Skeletal muscle tissue (tissue), 4 donors: ENCODE data around the gene FAR1. TPM values are rescaled to one million over a fixed set of nuclear protein-coding genes. Genes with fewer than 3 reads are reported as not detected.
A peak's percentile ranks its signal among the peaks of the same experiment; 100 is the strongest.
"Not testable (repeated sequence)": the region's sequence is repeated elsewhere in the genome, so short reads cannot be mapped to it uniquely, and the experiment has no call there.

ENCODE experiments used
- H3K27ac ChIP-seq: one replicate; pipeline ENCODE4 v1.7.0; 2013; ENCODE audit warnings: mild to moderate bottlenecking, low read depth, low read length, inconsistent platforms
- H3K27me3 ChIP-seq, 3 donors: one replicate each; pipeline ENCODE4 v1.7.0; 2013; ENCODE audit warnings: low read length in 3 of 3; ENCODE audit not compliant: control insufficient read depth in 3 of 3, insufficient read depth in 3 of 3
- H3K36me3 ChIP-seq, 3 donors: one replicate each; pipeline ENCODE4 v1.7.0; 2013; ENCODE audit warnings: low read length in 3 of 3; ENCODE audit not compliant: control insufficient read depth in 3 of 3, insufficient read depth in 3 of 3
- H3K4me1 ChIP-seq, 3 donors: one replicate each; pipeline ENCODE4 v1.7.0; 2013; ENCODE audit warnings: low read length in 3 of 3, mild to moderate bottlenecking in 3 of 3; ENCODE audit not compliant: control insufficient read depth in 3 of 3, insufficient read depth in 3 of 3
- H3K4me3 ChIP-seq, 3 donors: one replicate each; pipeline ENCODE4 v1.7.0; 2013; ENCODE audit warnings: low read length in 3 of 3
- H3K9ac ChIP-seq, 3 donors: one replicate each; pipeline ENCODE4 v1.7.0; 2013; ENCODE audit warnings: low read length in 3 of 3, mild to moderate bottlenecking in 3 of 3, moderate library complexity in 2 of 3, low read depth in 1 of 3
- H3K9me3 ChIP-seq, 3 donors: one replicate each; pipeline ENCODE4 v1.7.0; 2013; ENCODE audit warnings: low read length in 3 of 3; ENCODE audit not compliant: control insufficient read depth in 3 of 3
- total RNA-seq: library from RNA; depleted of rRNA; stranded (reverse); fragments of >200 nt; gene quantifications from one replicate; pipeline ENCODE4 v1.2.3, GENCODE V29; 2014
- donor health status: Osteomylitis.

The FAR1 gene
- total RNA-seq, 1 donor from 2014 or later = 37.6 TPM

DNA sequence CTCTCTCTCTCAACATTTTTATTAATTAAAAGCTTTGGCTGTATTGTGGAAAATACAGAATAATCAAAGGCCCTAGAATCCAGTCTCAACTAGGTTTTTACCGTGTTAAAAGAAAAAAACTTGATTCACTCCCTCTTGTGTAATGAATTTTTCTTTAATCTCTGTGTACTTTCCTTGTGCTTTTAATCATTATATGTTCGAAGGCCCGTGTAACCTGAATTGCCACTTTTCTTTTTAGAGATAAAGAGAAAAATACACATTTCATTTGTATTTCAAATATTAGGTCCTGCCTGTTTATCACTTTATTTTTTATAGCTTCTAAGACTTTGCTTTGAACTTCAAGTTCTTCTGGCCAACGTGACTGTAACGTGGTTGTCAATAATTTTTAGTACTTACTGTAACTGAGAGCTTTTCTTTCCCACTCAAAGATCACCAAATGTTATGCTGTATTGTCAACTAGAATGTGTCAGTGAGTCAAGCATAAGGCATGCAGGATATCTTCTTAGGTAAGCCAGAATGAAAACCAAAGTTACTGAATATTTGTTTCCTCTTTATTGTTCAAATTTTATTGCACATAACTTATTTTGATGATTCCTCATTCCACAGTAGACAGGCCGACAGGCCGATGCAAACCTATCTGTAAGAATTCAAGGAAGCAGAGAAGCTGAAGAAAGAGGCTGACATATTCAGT, 23.3 kb upstream of the FAR1 start:
- Histone ChIP-seq H3K27ac (no peak overlapping the region), H3K36me3 (no peaks in the 10 kb centered on the region), H3K4me3 (no peak overlapping the region), H3K27me3 (no peaks in the 10 kb centered on the region), H3K9me3 (no peaks in the 10 kb centered on the region), H3K4me1 (no peaks in the 10 kb centered on the region), H3K9ac (no peak overlapping the region)

DNA sequence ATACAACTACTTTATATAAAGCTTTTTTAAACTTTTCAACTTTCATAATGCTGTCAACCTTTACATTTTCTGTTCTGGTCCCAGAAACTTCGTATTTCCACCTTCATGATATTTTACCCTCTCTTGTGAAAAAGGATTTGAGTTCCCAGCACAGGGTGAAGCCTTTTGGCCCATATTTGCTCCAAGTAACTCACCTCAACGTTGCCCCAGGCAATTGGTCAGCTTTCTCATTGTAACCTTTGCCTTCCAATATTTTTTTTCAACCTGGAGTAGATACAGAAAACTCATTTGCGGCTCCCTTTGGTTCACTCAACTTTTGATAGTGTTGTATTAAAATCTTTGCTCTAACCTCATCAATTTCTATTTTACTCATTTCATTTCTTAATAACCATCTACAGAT, 21.1 kb upstream of the FAR1 start:
- Histone ChIP-seq H3K27ac (no peak overlapping the region), H3K9me3 (no peaks in the 10 kb centered on the region), H3K9ac (no peak overlapping the region), H3K36me3 (no peaks in the 10 kb centered on the region), H3K4me3 (no peak overlapping the region), H3K4me1 (no peaks in the 10 kb centered on the region), H3K27me3 (peaks cover 0 to 8% (median 0%) of the 10 kb centered on the region in 3 donors)

- H3K36me3 ChIP-seq = no peaks in the 10 kb centered on the region
- no peak overlapping the region for H3K4me3 ChIP-seq
- H3K9me3 ChIP-seq = no peaks in the 10 kb centered on the region
- H3K27me3 ChIP-seq = peaks cover 0 to 8% (median 0%) of the 10 kb centered on the region in 3 donors
- H3K9ac ChIP-seq = no peak overlapping the region
- no peak overlapping the region for H3K27ac ChIP-seq
- no peaks in the 10 kb centered on the region for H3K4me1 ChIP-seq
Measured at GRCh38 chr11:13649619-13650018, 18.8 kb upstream of the FAR1 start.

DNA sequence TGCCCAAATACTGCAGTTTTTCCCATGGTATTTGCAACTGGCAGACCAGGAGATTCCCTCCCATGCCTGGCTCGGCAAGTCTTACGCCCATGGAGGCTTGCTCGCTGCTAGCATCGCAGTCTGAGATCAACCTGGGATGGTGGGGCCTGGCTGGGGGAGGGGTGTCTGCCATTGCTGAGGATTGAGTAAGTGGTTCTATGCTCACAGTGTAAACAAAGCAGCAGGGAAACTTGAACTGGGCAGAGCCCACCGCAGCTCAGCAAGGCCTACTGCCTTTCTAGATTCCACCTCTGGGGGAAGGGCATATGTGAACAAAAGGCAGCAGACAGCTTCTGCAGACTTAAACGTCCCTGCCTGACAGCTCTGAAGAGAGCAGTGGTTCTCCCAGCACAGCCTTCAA, 17.0 kb upstream of the FAR1 start:
- H3K27ac ChIP-seq, H3K27me3 ChIP-seq, H3K4me3 ChIP-seq, H3K36me3 ChIP-seq, H3K9ac ChIP-seq, H3K4me1 ChIP-seq, H3K9me3 ChIP-seq: not testable (repeated sequence)

- H3K9ac ChIP-seq = no peak overlapping the region
- no peaks in the 10 kb centered on the region for H3K27me3 ChIP-seq
- H3K9me3 ChIP-seq = peaks cover 0 to 3% (median 2%) of the 10 kb centered on the region in 3 donors
- H3K4me1 ChIP-seq = no peaks in the 10 kb centered on the region
- no peak overlapping the region for H3K4me3 ChIP-seq
- H3K36me3 ChIP-seq = no peaks in the 10 kb centered on the region
- no peak overlapping the region for H3K27ac ChIP-seq
Measured at GRCh38 chr11:13661074-13661623, 7.3 kb upstream of the FAR1 start.

GRCh38 chr11:13663631-13664071, 4.8 kb upstream of the FAR1 start:
- H3K27ac ChIP-seq = no peak overlapping the region
- peaks cover 4 to 9% (median 9%) of the 10 kb centered on the region in 3 donors for H3K4me1 ChIP-seq
- peaks cover 0 to 3% (median 2%) of the 10 kb centered on the region in 3 donors for H3K9me3 ChIP-seq
- no peak overlapping the region for H3K4me3 ChIP-seq
- H3K9ac ChIP-seq = no peak overlapping the region
- H3K36me3 ChIP-seq = no peaks in the 10 kb centered on the region
- no peaks in the 10 kb centered on the region for H3K27me3 ChIP-seq

- H3K9ac ChIP-seq = no peak overlapping the region
- H3K4me1 ChIP-seq = peaks cover 6 to 12% (median 12%) of the 10 kb centered on the region in 3 donors
- peaks cover 0 to 2% (median 0%) of the 10 kb centered on the region in 3 donors for H3K9me3 ChIP-seq
Measured at GRCh38 chr11:13664351-13664750, 4.1 kb upstream of the FAR1 start.

GRCh38 chr11:13666708-13667107, 1.8 kb upstream of the FAR1 start:
- no peak overlapping the region for H3K27ac ChIP-seq

More at GRCh38 chr11:13664351-13664750, 4.1 kb upstream of the FAR1 start:
- H3K27ac ChIP-seq = no peak overlapping the region
- no peaks in the 10 kb centered on the region for H3K27me3 ChIP-seq
- no peaks in the 10 kb centered on the region for H3K36me3 ChIP-seq
- no peak overlapping the region for H3K4me3 ChIP-seq

GRCh38 chr11:13667245-13667644, 1.2 kb upstream of the FAR1 start:
- Histone ChIP-seq H3K9ac (peak overlapping the region in 2 of 3 donors; percentile 83), H3K27me3 (no peaks in the 10 kb centered on the region), H3K36me3 (no peaks in the 10 kb centered on the region), H3K27ac (no peak overlapping the region), H3K9me3 (no peaks in the 10 kb centered on the region), H3K4me1 (peaks cover 13 to 19% (median 15%) of the 10 kb centered on the region in 3 donors), H3K4me3 (peak overlapping the region; percentile 2 to 87 (median 84))

More at GRCh38 chr11:13666708-13667107, 1.8 kb upstream of the FAR1 start:
- H3K36me3 ChIP-seq = no peaks in the 10 kb centered on the region
- peaks cover 13 to 19% (median 15%) of the 10 kb centered on the region in 3 donors for H3K4me1 ChIP-seq
- no peaks in the 10 kb centered on the region for H3K27me3 ChIP-seq
- no peak overlapping the region for H3K9ac ChIP-seq
- no peaks in the 10 kb centered on the region for H3K9me3 ChIP-seq
- H3K4me3 ChIP-seq = no peak overlapping the region

GRCh38 chr11:13667795-13668101, 720 bp upstream of the FAR1 start:
- Histone ChIP-seq H3K9ac (peak overlapping the region; percentile 79 to 83 (median 83)), H3K4me1 (peaks cover 13 to 19% (median 15%) of the 10 kb centered on the region in 3 donors), H3K9me3 (no peaks in the 10 kb centered on the region), H3K27ac (peak overlapping the region; percentile 66), H3K4me3 (peak overlapping the region; percentile 84 to 87 (median 87)), H3K27me3 (no peaks in the 10 kb centered on the region), H3K36me3 (no peaks in the 10 kb centered on the region)
